ENCODE results near the gene LYPLAL1. TPM values are rescaled to one million over a fixed set of nuclear protein-coding genes. Genes with fewer than 3 reads are reported as not detected.

LYPLAL1 gene
- total RNA-seq, 1 experiment from 2014 or later: 21.1 TPM

GRCh38 chr1:219125342-219125741 lies 48.3 kb upstream of the LYPLAL1 start:
- no peak for DNase-seq
- no peak overlapping the region for H4K91ac ChIP-seq (ENCODE audit: insufficient read length, low read depth, low read length)
- H3K27ac ChIP-seq (ENCODE audit: insufficient read length, low read depth, low read length): no peak overlapping the region
- no peak overlapping the region for H4K5ac ChIP-seq (ENCODE audit: insufficient read length, low read depth, low read length)
- H3K23me2 ChIP-seq (ENCODE audit: insufficient read length, low read depth, low read length, poor library complexity, severe bottlenecking): no peaks in the 10 kb centered on the region
- no peaks in the 10 kb centered on the region for H3K79me1 ChIP-seq (ENCODE audit: insufficient read depth, low read depth, low read length, poor library complexity, severe bottlenecking)
- H2BK20ac ChIP-seq (ENCODE audit: low read depth, low read length, poor library complexity, severe bottlenecking): no peak overlapping the region
- Mint-ChIP-seq H3K27me3 (ENCODE audit: low read depth) (no peaks in the 10 kb centered on the region), H3K9me3 (no peaks in the 10 kb centered on the region), H3K4me1 (peaks cover 3 to 4% of the 10 kb centered on the region in 2 experiments; a peak in 2 of 4 replicates), H3K27ac (no peak overlapping the region; a peak in 1 of 7 replicates), H3K36me3 (ENCODE audit: insufficient read depth in 1 of 3, low read depth in 3 of 3) (no peaks in the 10 kb centered on the region), H3K4me3 (no peak overlapping the region)
- WGBS (ENCODE audit: extremely low coverage, insufficient read length, low lambda C conversion rate): no CpG with 5 or more reads among the region's 4 CpGs
- no peak overlapping the region for H2BK12ac ChIP-seq (ENCODE audit: insufficient read length, low read depth, low read length)
- no peak overlapping the region for H2AK5ac ChIP-seq (ENCODE audit: insufficient read length, low read length)
- H2AFZ ChIP-seq (ENCODE audit: low read length): no peak overlapping the region
- no peak overlapping the region for H4K8ac ChIP-seq (replicated peaks; ENCODE audit: insufficient read length, low read depth, low read length)
- H2BK15ac ChIP-seq (ENCODE audit: low read depth, low read length): no peak overlapping the region
- H3K4me1 ChIP-seq (ENCODE audit: insufficient read depth, low read length): no peaks in the 10 kb centered on the region
- no peaks in the 10 kb centered on the region for H4K20me1 ChIP-seq (ENCODE audit: control insufficient read depth, insufficient read depth, insufficient read length)
- H3K18ac ChIP-seq (ENCODE audit: insufficient read length, low read depth, low read length): no peak overlapping the region
- no peak overlapping the region for H3K56ac ChIP-seq (ENCODE audit: insufficient read length, low read depth, low read length)
- no peak overlapping the region for H3K4ac ChIP-seq (ENCODE audit: low read depth, low read length)
- TF ChIP-seq, protein P1, sequence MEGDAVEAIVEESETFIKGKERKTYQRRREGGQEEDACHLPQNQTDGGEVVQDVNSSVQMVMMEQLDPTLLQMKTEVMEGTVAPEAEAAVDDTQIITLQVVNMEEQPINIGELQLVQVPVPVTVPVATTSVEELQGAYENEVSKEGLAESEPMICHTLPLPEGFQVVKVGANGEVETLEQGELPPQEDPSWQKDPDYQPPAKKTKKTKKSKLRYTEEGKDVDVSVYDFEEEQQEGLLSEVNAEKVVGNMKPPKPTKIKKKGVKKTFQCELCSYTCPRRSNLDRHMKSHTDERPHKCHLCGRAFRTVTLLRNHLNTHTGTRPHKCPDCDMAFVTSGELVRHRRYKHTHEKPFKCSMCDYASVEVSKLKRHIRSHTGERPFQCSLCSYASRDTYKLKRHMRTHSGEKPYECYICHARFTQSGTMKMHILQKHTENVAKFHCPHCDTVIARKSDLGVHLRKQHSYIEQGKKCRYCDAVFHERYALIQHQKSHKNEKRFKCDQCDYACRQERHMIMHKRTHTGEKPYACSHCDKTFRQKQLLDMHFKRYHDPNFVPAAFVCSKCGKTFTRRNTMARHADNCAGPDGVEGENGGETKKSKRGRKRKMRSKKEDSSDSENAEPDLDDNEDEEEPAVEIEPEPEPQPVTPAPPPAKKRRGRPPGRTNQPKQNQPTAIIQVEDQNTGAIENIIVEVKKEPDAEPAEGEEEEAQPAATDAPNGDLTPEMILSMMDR (conservative IDR thresholded peaks at IDR 0.05): no peak
- no peak overlapping the region for H2BK120ac ChIP-seq (ENCODE audit: low read depth, low read length, poor library complexity, severe bottlenecking)
- H3K9me3 ChIP-seq (ENCODE audit: control insufficient read depth, low read depth, low read length): no peaks in the 10 kb centered on the region
- no peak overlapping the region for H3T11ph ChIP-seq (ENCODE audit: low read length)
- H3K4me2 ChIP-seq (ENCODE audit: insufficient read depth, insufficient read length, low read length): no peak overlapping the region
- H2BK5ac ChIP-seq (ENCODE audit: insufficient read length, low read length): no peak overlapping the region
- H3K79me2 ChIP-seq (ENCODE audit: insufficient read depth, low read length): no peaks in the 10 kb centered on the region
- H3K23ac ChIP-seq (ENCODE audit: insufficient read length, low read depth, low read length): no peak overlapping the region
- no peaks in the 10 kb centered on the region for H3K27me3 ChIP-seq (ENCODE audit: insufficient read depth, low read length)
- H3K9ac ChIP-seq (ENCODE audit: extremely low read depth, insufficient read length, low read length): no peak overlapping the region
- no peak overlapping the region for H3K14ac ChIP-seq (ENCODE audit: insufficient read depth, low read length)
